GM19468 (cell line): ENCODE data around the gene BMPER.

ENCODE experiments used
- ATAC-seq: cut with Tn5 transposase; IDR thresholded peaks from one replicate; pipeline ENCODE4 v1.9.1; 2021; ENCODE audit warnings: mild to moderate bottlenecking, moderate library complexity, moderate number of reproducible peaks; ENCODE audit not compliant: unreplicated experiment; ENCODE audit errors: extremely low read depth

The BMPER gene

DNA sequence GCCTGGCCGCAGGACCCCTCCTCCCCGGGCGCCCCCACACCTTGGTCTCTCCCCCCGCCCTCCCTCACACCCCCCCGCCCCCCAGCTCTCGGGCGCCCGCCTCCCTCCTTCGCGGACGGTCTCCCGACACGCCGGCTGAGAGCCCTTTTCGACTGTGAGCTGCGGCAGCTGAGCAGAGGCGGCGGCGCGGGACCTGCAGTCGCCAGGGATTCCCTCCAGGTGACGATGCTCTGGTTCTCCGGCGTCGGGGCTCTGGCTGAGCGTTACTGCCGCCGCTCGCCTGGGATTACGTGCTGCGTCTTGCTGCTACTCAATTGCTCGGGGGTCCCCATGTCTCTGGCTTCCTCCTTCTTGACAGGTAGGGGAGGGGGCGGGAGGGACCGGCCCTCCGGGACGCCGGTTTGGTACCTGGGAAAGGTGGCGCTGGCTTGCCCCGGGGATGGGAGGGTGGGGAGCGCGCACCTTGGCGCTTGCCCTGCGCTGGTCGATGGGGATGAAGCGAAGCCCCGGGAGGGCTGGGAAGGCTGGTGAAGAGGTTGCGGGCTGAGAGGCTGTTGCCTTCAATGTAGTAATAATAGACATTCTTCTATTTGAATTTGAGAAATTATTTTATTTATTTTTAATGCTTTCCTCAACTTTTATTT is at the start of gene BMPER:
Gene BMPER (plus strand): TSS at position 151 of the 644 bp plus-strand sequence. CDS start 75 bp downstream, at position 226.
- ATAC-seq, result no peak

DNA sequence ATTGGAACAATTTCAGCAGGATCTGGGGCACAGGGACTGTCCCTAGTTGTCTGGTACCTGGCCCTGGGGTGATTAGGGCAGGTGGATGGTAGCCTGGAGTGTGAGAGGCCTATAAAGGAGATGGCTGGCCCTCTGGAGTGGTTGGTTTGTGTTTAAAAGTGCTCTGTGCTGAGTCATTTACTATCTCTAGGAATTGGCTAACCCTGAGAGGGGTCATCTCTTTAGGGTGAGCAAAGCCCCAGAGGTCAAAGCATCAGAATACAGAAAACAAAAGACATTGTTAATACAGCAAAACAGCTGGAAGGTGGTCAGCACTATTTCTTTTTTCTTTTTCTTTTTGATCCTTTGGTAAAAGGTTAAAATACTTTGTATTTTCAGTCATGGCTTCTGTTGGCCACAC is 43.4 kb upstream of the BMPER start:
- ATAC-seq, result no peak

DNA sequence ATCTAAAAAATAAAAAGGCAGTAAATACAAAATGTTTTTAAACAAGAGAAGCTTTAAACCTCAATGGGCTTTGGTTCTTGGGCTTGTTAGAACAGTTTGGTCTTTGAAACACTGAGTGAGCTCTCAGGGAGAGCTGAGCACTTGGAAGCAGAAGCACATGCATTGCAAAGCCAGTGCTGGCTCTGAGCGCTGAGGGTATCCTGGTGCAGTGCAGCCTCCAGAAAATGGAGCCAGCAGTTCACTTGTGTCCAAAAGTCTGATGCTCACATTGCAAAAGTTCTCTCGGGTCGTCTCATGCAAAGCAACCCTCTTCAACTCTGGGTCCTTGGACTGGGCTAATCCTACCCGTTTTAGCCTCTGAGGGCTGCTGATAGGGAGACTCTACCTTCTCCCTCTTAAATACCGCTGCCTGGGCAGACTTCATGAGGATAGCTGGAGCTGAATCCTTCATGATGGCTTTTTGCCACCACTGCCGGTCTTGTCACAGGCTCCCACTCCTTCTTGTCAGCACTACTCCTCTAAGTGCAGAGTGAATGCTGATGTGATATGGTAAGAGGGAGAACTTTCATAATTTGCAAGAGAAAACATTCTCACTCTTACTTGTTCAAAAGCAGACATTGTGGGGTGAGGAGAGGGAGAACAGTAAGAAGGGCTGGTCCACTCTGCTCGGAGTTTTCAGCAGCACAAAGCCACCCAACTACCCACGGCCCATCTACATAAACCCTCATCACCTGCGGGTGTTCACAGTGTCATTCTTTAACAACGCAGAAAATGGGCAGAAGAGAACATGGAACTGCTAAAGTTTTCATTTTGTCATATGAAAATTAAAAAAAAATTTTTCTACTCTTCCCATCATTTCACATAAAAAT is 42.2 kb upstream of the BMPER start:
- no peak for ATAC-seq

DNA sequence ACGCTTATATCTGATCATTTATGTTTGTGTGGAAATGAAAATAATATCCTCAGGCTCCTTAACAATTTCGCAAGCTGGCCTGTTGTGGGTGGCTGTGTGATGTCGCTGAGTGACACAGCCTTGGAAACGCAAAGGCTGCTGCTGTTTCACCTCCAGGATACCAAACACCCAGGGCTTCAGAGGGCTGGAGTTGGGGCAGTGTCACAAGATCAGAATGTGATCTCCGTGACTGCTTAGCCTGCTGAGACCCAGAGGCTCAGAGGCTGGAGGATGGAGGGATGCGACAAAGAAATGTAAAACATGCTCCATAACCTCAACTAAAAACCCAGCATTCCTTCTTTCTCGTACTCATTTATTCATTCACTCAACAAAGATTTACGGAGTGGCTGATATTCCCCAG is 37.2 kb upstream of the BMPER start:
- no peak for ATAC-seq

DNA sequence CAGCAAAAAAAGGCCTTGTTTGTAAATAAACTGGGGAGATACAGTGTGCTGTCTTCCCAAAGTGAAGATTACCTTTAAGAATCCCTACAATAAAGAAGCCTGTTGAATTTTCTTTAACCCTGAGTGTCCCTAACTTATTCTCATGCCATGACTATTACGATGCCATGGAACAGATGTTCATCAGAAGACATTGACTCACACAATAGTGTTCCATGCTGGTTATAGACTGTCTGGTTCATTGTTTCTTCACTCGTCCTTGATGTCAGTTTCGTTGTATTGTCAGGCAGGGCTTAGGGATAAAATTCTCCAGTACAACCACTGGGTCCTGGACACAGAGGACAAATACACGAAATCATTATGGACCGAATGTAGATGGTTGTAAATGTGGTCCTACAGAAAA is 36.2 kb upstream of the BMPER start:
- ATAC-seq, result no peak

DNA sequence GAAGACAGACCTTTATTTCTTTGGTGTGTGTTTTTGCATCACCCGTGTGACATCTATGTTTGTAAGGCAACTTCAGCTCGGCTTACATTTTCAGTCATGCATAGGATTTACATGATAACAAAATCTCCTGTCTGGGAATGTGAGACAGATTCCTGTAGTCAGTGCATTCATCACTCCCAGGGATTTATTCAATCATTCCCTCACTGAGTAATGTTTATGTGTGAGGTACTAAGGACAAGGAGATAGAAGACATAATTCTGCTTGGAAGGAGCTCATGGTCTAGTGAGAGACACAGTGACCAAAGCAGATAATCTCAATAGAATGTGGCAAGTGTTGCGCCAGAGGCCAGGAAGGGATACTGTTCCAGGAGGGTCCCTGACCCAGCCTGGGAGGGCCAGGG is 35.2 kb upstream of the BMPER start:
- no peak for ATAC-seq

DNA sequence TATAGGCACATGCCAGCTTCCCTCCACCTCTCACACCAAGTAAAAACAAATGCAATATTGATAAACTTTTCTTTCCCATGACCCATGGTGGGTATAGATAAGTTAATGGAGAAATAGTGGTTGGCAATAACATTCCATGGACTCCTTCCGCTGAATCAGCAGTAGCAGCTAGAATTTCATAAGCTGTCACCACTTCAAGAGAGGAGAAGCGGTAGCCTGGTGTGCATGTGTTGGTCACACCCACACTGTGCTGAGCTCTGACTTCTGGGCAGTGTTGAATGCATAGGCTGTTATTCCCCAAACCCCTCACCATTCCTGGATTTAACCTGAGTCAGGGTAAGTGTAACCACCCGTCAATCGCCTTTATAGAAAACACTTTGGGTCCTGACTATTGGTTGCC is 32.5 kb upstream of the BMPER start:
- ATAC-seq, result no peak

DNA sequence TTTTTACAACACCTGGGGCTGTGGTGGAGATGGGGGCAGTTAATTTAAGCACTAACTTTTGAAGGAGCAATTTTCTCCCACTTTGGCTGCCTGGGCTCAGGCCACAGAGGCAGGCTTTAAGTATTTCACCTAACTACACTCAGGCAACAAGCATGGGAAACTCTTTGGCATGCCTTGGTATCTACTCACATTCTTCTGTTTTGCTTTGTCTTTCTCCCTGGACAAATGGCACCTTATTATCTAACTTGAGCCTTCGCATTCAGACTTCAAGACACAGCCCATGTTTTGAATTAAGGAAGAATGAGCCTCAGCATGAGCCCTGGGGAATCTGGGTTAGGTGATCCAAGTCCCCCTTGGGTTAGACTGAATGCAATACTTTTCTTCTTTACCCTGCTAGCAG is 31.8 kb upstream of the BMPER start:
- no peak for ATAC-seq

DNA sequence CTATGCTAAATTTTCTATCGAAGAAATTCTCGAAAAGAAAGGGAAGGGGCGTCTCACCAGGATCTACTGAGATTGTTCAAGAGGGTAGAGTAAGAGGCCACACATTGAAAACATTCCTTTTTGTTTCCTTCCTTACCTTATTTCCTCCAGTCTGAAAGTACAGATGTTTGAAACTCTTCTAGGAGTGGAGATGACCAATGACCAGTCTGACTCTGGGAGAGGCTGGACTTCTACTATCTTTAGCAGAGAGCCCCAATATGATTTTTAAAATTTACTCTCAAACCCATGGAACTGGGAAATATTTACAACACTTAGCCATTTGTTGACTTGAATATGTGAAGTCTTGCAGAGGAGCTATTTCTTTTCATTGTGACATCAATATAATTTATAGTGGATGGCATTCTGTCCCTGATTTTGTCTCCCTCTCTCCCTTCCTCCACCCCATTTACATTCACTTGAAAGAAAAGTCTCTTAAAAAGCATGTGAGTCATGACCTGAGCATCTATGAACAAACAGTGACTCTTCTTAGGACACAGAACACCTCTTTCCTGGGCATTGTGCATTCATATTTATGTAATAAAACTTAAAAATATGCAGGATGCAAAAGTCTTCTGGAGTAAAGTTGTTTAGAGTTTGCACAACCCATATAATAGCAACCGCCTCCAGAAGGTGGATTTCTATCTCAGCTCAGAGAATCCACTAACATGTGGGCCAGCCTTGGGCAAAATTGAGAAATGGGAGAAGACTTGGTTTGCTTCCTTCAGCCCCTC is 31.2 kb upstream of the BMPER start:
- ATAC-seq, result no peak

DNA sequence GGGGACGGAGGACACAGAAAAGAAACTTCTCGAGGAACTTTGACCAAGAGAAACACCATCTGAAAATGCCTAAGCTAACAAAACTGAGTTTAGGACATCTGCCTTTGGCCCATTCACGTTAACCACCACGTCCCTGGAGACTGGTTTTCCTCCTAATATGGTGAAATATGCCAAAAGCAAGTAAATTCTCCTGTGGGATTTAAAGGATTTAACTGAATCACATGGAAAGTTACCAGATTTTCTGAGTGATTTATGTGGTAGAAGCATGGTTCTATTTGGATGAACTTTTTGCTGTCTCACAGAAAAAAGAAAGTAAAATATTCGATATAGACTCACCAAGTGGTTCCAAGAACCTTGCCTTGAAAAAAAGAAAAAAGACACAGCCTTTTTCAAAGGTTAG is 30.4 kb upstream of the BMPER start:
- no peak for ATAC-seq

DNA sequence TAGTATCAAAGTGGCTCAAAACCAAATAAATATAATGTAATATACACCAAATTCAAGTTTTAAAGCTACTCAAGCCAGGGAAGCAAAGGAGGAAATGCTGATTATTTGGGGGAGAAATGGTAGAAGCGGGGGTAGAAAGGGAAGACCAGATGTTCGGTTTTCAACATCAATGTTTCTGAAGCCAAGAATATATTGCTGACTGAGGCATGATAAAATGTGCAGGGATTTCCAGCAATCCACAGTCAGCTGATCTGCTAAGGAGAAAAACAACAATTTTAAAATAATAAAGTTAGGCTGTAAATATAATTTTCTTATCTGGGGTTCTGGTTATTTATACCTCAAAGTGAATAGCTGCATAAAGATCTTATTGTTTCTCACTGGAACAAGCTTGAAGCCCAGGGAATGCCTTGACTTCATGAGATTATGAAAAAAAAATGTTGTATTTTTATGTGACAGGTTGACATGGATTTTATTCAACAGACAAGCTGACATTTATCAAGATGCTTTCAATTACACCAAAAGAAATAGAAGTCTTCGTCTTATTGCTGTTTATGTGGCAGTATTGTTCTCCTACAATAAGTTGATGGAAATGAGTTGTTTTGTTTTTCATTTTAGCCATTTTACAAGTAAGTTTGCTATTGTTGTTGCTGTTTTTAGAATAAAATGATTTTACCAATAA is 28.6 kb upstream of the BMPER start:
- no peak for ATAC-seq

DNA sequence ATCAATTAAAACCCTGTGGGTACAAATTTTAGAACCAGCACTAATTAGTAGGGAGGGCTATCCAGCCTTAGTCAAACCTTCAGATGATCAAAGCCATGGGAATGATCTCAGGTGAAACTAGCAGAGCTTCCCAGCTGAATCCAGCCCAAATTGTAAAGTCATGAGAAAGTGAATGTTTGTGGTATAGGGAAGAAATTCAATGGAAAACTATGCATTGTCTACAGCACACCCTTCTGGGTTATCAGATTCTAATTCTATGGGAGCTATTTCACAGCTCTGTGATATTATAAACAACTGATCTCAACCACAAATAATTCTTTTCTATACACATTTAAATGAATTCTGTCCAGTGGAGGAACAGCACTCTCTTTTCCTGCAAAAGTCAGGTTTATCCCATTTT is 24.6 kb upstream of the BMPER start:
- no peak for ATAC-seq

DNA sequence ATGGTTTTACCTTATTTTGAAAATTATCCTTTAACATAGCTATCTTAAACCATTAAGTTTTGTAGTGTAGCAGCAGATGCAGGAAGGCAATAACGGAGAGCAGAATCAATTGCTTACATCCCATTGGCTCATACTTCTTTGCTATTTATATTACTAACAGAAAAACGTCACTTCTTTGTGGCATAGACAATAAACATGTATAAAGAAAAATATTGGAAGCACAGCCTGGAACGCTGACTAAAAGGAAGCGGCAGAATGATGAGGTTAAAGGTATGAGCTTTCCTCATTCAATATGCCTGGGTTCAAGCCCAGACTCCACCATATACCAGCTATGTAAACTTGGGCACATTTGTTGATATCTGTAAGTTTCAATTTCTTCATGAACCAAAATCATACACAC is 24.0 kb upstream of the BMPER start:
- no peak for ATAC-seq

DNA sequence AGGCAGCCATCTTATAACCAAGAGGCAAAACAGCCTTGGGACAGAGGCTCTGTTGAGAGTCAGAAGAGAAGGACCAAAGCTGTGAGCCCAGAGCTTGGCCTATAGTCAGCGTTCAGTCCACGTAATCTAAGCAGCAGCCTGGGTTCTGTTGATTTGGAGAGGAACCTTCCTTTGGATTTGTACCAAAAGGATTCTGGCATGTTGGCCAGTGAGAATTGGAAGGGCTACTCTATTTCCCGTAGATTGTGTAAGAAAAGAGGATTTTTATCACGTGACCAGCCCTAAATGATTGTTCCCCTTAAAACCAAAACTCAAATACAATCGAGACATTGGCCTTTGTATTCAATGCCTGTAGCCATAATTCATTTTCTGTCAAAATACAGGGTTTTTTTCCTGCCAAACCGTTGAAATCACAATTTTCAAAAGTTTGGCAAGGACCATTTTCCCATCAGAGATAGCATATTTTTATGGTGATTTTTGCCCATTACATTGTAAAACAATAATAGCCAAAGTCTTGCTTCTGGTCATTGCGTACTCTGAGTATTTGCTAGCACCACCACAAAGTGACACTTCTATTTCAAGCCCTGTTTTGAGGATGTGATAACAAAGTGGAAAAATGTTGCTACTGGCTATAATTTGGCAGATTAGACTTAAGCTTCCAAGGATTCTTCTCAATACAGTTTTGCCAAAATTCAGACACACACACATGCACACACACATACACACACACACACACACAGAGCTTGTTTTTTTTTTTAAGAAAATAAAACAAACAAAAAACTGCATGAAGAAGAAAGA is 23.1 kb upstream of the BMPER start:
- ATAC-seq, result no peak

DNA sequence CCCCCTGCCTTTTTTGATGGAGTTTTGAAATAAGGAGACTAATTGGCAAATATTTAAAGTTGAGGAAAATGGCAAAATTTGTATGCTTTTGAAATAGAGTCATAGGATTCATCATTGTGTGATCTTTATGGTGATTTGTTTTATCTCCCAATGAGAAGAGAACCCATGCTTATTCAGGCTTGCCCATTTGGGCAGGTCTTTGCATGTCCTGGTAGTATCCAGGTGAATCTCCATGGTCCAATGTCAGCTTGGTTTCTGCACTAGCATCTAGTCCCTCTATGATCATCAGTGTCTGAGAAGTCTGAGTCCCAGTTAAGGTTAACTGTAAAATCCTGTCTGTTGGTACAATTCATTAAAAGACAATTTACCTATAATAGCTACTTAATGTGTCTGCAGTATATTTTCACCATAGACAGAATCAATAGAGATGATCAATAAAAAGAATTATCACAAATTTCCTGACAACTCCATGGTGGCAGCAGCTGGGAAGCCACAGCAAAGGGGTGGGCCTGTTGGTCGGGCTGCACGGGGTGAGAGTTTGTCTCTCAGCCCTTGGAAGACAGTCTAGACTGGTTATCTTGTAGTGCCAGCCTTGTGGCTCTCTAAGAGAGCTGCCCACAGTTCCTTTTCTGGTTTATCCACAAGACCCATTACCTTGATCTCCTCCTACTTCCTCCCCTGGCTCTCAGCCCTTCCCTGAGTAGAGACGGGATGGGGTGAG is 22.2 kb upstream of the BMPER start:
- ATAC-seq, result no peak

DNA sequence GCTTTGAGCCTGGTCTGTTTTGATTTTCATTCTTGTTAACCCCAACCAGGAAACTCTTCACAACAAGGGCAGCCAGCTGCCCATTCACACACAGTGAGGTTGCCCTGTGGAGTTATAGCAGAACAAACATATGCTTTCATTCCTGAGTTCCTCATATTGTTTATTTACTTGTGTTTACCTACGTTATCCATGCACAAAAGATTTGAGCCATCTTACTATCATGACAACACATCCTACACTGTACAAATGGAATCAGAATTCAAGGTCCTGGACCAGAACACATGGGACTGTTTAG is 21.7 kb upstream of the BMPER start:
- ATAC-seq, result no peak

DNA sequence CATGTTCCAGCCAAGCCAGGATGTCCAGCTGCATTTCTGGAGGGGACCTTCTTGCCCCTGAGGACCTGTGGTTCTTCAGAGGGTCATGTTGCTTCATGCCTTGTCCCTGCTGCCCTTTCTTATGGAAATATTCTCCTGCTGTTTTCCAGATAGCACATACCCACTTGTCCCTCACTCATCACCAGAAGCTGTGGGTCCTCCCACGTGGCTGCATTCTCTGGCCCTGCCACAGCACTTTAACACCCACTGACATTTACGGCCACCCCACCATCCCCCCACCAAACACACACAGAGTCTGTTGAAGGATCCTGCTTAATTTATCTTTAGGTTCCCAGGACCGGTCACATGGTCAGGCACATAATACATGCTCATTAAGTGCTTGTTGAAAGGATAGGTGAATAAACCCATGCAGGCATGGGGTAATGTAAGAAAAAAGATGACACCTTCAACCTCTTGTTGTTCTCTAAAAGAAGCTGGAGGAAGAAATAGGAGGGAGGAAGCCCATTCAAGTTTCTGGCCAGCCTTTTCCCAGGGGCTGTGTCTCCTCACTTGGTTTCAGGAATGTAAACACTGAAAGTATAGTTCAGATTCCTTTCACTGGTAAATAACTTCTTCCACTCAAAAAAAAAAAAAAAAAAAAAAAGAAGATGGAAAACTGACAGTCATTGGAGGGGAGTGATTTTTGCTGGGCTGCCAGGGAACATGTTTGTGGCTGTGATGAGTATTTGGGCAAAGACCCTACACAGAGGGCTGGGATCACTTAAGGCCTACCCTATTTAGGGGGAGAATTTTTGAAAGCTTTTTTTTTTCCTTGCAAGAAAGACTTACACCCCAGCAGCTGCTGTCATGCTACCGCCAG is 19.8 kb upstream of the BMPER start:
- no peak for ATAC-seq

DNA sequence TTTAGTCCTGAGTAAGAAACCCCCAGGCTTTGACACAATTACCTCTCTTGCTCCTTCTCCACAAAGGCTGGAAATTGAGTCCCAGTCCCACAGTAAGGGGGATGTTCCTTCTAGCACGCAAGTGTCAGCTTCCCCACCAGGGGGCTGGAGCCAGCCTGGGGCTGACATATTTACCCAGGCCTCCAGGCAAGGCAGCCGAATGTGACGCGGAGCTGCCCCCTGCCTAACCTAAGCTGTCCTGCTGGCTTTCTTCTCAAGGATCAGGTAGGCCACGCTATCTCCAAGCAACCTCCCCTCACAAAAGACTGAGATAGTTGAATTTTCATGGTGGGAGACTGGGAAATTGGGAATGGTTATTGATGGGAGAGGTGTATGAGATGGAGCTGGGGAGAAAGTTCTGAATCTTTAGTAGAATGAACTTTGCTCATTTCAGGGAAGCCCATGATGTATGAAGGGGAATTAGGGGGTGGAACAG is 19.2 kb upstream of the BMPER start:
- no peak for ATAC-seq
